Fibroblast of skin of right quadriceps (primary cell): ENCODE results near the gene SREK1.
"Not testable (repeated sequence)": the region's sequence is repeated elsewhere in the genome, so short reads cannot be mapped to it uniquely, and the experiment has no call there.

Experiments
- DNase-seq: peaks from one replicate; pipeline ENCODE4 v3.0.0-alpha.2; 2013

The SREK1 gene

DNA sequence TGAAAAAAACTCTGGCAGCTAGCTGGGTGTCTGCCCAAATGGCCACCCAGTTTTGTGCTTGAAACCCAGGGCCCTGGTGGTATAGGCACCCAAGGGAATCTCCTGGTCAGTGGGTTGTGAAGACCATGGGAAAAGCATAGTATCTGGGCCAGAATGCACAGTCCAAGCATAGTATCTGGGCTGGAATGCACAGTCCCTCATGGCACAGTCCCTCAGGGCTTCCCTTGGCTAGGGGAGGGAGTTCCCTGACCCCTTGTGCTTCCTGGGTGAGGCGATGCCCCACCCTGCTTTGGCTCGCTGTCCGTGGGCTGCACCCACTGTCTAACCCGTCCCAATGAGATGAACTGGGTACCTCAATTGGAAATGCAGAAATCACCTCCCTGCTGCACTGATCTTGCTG lies 78.8 kb downstream of the SREK1 start:
- not testable (repeated sequence) for DNase-seq

DNA sequence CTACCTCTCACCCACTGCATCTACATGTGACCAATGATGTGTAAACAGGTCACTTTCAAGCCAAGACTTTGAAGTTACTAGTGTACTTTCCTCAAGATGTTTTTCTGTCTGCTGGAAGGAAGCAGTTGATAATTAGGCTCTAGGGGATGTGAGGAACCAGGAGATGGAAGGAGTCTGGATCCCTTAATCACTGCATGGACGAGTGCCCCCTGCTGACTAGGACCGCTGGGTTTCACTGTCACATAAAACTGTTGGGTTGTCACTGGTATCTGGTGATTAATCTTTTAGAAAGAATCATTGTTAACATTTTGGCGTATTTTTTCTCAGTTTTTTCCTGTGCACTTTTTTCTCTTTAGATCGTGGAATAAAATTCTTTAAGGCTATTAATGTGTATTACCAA lies 79.5 kb downstream of the SREK1 start:
- DNase-seq, result no peak

DNA sequence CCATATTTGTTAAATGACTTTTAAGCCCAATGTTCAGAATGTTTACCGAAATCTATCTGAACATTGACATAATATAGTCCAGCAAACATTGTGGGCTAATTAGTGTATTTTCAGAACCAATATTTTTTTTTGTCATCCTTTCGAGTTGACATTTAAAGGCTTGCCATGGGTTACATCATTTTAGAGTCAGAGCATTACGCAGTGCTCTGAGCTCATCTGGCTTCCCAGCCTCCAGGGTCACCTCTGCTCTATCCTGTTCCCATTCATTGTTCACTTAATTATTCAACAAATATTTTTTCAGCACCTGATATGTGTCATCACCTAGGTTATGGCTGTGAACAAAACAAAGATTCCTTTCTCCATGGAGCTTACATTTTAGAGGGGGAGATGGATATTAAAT lies 80.2 kb downstream of the SREK1 start:
- DNase-seq, result no peak

DNA sequence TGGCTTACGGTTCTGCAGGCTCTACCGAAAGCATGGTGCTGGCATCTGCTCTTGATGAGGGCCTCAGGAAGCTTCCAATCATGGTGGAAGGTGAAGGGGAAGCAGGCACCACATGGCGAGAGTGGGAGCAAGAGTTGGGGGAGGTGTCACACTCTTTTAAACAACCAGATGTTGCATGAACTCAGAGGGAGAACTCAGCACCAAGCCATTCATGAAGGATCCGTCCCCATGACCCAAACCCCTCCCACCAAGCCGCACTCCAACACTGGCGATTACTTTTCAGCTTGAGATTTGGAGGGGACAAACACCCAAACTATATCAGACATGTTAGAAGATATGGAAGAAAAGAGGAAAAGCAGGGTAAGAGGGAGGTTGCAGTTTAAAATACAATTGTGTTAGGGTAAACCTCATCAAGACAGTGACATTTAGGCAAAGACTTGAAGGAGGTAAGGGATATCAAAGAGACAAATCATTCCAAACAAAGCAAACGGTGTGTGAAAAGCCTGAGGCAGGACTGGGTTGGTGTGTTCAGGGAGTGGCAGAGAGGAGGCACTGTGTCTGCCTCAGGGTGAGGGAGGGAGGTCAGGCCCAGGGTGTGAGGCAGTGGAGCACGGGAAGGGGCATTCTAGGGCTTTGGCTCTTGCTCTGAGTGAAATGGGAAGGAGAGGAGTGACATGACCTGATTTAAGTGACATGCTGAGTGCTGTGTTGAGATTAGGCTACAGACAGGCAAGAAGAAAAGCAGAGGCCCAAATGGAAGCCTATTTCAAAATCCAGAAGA lies 80.9 kb downstream of the SREK1 start:
- DNase-seq, result no peak

DNA sequence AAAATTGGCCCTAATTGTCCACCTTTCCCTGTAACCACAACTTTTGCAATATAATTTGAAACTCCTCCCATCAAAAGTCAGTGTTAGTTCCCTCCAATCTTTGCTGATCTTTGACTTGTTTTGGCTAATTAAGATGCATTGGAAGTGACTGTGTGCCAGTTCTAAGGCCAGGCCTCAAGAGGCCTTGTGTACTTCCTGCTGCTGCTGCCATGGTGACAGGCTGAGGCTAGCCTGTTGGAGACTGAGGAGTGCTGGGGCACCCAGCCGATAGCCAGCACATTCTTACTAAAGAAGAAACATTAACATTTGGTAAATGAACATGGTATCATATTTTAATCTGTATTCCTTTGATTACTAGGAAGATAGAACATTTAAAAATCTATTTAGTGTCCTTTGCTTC lies 86.5 kb downstream of the SREK1 start:
- no peak for DNase-seq

DNA sequence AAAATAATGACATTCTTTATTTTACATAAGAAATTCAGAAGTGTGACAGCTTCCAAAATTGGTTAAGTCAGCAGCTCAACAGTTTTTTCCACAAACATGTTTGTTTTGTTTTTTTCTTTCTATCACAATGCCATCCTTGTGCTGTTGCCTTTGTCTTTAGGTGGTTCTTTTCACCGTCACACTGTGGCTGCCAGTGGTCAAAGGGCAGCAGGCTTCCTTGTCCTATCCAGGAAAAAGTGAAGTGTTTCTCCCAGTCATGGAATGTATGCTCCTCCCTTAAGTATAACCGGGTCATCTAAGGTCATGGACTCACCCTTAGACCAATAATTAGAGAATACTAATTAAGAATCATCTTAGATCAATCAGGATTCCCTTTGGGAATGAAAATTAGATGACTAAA lies 87.4 kb downstream of the SREK1 start:
- no peak for DNase-seq

DNA sequence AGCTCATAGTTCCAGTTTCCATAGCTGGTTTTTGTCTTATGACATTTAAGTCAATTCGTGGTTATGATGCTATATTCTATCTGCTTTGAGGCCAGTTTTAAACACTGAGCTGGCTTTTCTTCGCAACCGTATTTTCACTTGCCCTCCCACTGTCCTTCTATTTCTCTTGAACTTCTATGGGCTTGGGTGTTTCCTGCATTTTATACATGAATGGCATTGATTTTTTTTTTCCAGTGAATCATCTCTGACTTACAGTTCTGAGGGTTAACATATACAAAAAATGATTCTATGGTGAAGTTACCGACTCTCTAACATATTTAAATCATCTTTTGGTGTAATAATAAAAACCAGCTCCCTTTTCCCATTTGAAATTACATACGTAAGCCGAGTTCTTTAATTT lies 88.2 kb downstream of the SREK1 start:
- DNase-seq, result no peak

DNA sequence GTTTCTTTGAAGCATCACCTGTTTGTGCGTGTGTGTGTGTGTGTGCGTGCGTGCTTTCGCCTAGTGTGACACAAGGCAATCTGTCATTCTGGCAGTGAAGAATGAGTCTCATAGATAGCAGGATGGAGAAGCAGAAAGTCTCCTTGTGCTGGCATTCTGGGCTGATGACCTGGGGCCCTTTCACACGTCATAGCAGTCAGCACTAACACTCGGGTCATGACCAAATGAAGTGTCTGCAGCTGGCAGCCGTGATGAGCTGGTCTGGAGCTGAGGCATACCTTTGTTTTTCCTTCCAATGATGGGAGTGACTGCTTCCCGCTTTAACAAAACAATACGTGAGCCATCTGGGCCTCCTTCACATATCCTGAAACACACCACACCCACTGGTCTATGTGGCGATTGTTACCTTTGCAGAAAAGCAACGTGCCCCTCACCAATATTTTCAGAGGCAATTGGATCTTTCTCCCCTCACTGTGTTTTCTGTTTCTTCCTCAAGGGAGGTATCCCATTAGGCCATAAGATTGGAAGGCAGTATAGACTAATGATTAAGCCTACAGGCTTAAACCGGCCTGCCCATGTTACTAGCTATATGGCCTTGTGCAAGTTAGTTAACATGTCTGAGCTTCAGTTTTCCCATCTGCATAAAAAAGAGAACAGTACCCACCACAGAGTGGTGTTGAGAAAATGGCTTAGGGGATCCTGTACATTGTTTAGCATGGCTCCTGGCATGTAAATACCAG lies 88.8 kb downstream of the SREK1 start:
- no peak for DNase-seq
